ENCODE data around the gene VWCE.

Gene VWCE

GRCh38 chr11:61325649-61326414, 30.7 kb upstream of the VWCE start:
- DNase-seq, result no peak

- DNase-seq, result no peak
Measured at GRCh38 chr11:61315260-61315659, 20.1 kb upstream of the VWCE start.

GRCh38 chr11:61310749-61311148, 15.6 kb upstream of the VWCE start:
- no peak for DNase-seq

GRCh38 chr11:61309739-61310138, 14.6 kb upstream of the VWCE start:
- no peak for DNase-seq

- DNase-seq, result no peak
Measured at GRCh38 chr11:61309141-61309540, 14.0 kb upstream of the VWCE start.

GRCh38 chr11:61307354-61307753, 12.2 kb upstream of the VWCE start:
- no peak for DNase-seq

- no peak for DNase-seq
Measured at GRCh38 chr11:61306221-61306620, 11.1 kb upstream of the VWCE start.

- no peak for DNase-seq
Measured at GRCh38 chr11:61305417-61305816, 10.3 kb upstream of the VWCE start.

GRCh38 chr11:61303725-61304124, 8.6 kb upstream of the VWCE start:
- no peak for DNase-seq

- no peak for DNase-seq
Measured at GRCh38 chr11:61302550-61302949, 7.4 kb upstream of the VWCE start.

- DNase-seq, result no peak
Measured at GRCh38 chr11:61298663-61299244, 3.6 kb upstream of the VWCE start.

- DNase-seq, result no peak
Measured at GRCh38 chr11:61297746-61298145, 2.6 kb upstream of the VWCE start.

- no peak for DNase-seq
Measured at GRCh38 chr11:61297341-61297740, 2.2 kb upstream of the VWCE start.

- no peak for DNase-seq
Measured at GRCh38 chr11:61295596-61295926, 445 bp upstream of the VWCE start.

GRCh38 chr11:61293867-61294716, 1.0 kb downstream of the VWCE start:
- DNase-seq, result peak; percentile 10

GRCh38 chr11:61292356-61292755, 2.8 kb downstream of the VWCE start:
- DNase-seq, result no peak

GRCh38 chr11:61290905-61291690, 4.0 kb downstream of the VWCE start:
- no peak for DNase-seq

GRCh38 chr11:61287338-61287977, 7.7 kb downstream of the VWCE start:
- DNase-seq, result no peak

GRCh38 chr11:61283613-61284012, 11.5 kb downstream of the VWCE start:
- no peak for DNase-seq

GRCh38 chr11:61281581-61282250, 13.4 kb downstream of the VWCE start:
- peak; percentile 9 for DNase-seq

GRCh38 chr11:61280883-61281580, 14.1 kb downstream of the VWCE start:
- no peak for DNase-seq
